GM23338 (cell line): Measurements from ENCODE around the gene ANKRD44. TPM values are rescaled to one million over a fixed set of nuclear protein-coding genes. Genes with fewer than 3 reads are reported as not detected.

Experiments
- ATAC-seq: fragments of 200-7000 bp; cut with Tn5 transposase; 3 replicates; pipeline ENCODE4 v1.9.1; 2020
- DNase-seq: peaks from one replicate; pipeline ENCODE4 v3.0.0-alpha.2; 2015; ENCODE audit warnings: low spot score
- H2AFZ ChIP-seq: fragments of 200-600 bp; sonication (generic); 2 replicates; pipeline ENCODE4 v1.8.0; 2016; ENCODE audit warnings: antibody characterized with exemption, mild to moderate bottlenecking, moderate library complexity
- H3F3A ChIP-seq: fragments of 200-600 bp; sonication (generic); replicated peaks from 2 replicates; pipeline ENCODE4 v1.8.0; 2017; ENCODE audit warnings: antibody characterized with exemption, mixed run types, low read depth
- H3K27ac ChIP-seq: fragments of 200-600 bp; sonication (generic); 2 replicates; pipeline ENCODE4 v1.6.1; 2016; ENCODE audit warnings: low read depth
- H3K27me3 ChIP-seq: fragments of 200-600 bp; sonication (generic); 2 replicates; pipeline ENCODE4 v1.8.0; 2016; ENCODE audit warnings: mild to moderate bottlenecking, mixed run types, moderate library complexity; ENCODE audit not compliant: insufficient read depth
- H3K36me3 ChIP-seq: fragments of 200-600 bp; sonication (generic); 2 replicates; pipeline ENCODE4 v1.8.0; 2016; ENCODE audit warnings: mild to moderate bottlenecking; ENCODE audit not compliant: insufficient read depth
- H3K4me1 ChIP-seq: fragments of 200-600 bp; sonication (generic); 2 replicates; pipeline ENCODE4 v1.8.0; 2016; ENCODE audit warnings: mild to moderate bottlenecking, moderate library complexity; ENCODE audit not compliant: insufficient read depth
- H3K4me2 ChIP-seq: fragments of 200-600 bp; sonication (generic); 2 replicates; pipeline ENCODE4 v1.7.1; 2017; ENCODE audit warnings: mixed run types
- H3K4me3 ChIP-seq: fragments of 200-600 bp; sonication (generic); 2 replicates; pipeline ENCODE4 v1.6.1; 2016; ENCODE audit warnings: mixed run types
- H3K79me2 ChIP-seq: fragments of 200-600 bp; sonication (generic); replicated peaks from 2 replicates; pipeline ENCODE4 v1.8.0; 2017; ENCODE audit warnings: mild to moderate bottlenecking; ENCODE audit not compliant: insufficient read depth
- H3K9me2 ChIP-seq: fragments of 200-600 bp; sonication (generic); 2 replicates; pipeline ENCODE4 v1.8.0; 2017; ENCODE audit not compliant: insufficient read depth
- H4K20me1 ChIP-seq: fragments of 200-600 bp; sonication (generic); replicated peaks from 2 replicates; pipeline ENCODE4 v1.8.0; 2017; ENCODE audit warnings: mild to moderate bottlenecking; ENCODE audit not compliant: insufficient read depth
- H3K27ac Mint-ChIP-seq: 2 replicates; pipeline ENCODE4 v1.8.0; 2020; ENCODE audit warnings: inconsistent platforms, mild to moderate bottlenecking, moderate library complexity, mixed read lengths
- H3K27me3 Mint-ChIP-seq: 3 replicates; pipeline ENCODE4 v1.8.0; 2022; ENCODE audit warnings: low read depth, mild to moderate bottlenecking, moderate library complexity, mixed read lengths, inconsistent platforms; ENCODE audit not compliant: insufficient read depth, poor library complexity
- H3K36me3 Mint-ChIP-seq: 3 replicates; pipeline ENCODE4 v1.8.0; 2021; ENCODE audit warnings: low read depth, mild to moderate bottlenecking, inconsistent platforms, moderate library complexity, mixed read lengths
- H3K4me1 Mint-ChIP-seq: 3 replicates; pipeline ENCODE4 v1.8.0; 2020; ENCODE audit warnings: mild to moderate bottlenecking, inconsistent platforms, mixed read lengths
- H3K4me3 Mint-ChIP-seq: 3 replicates; pipeline ENCODE4 v1.8.0; 2021; ENCODE audit warnings: moderate library complexity, mild to moderate bottlenecking, inconsistent platforms, mixed read lengths
- H3K9me3 Mint-ChIP-seq: 3 replicates; pipeline ENCODE4 v1.8.0; 2020; ENCODE audit warnings: moderate library complexity, mild to moderate bottlenecking, inconsistent platforms, mixed read lengths
- CREB1 ChIP-seq: fragments of 250-450 bp; sonication (Bioruptor Pico); IDR thresholded peaks from 2 replicates; pipeline ENCODE4 v1.5.0; 2020; ENCODE audit warnings: low read depth, mild to moderate bottlenecking, moderate library complexity
- ETS1 ChIP-seq: IDR thresholded peaks from 2 replicates; pipeline ENCODE4 v1.6.1; 2016; ENCODE audit warnings: antibody characterized with exemption
- EZH2 ChIP-seq: fragments of 200-600 bp; sonication (generic); IDR thresholded peaks from one replicate; pipeline ENCODE4 v1.8.0; 2017; ENCODE audit warnings: antibody characterized with exemption, mild to moderate bottlenecking, low read depth; ENCODE audit not compliant: unreplicated experiment
- POLR2AphosphoS5 ChIP-seq: IDR thresholded peaks from 2 replicates; pipeline ENCODE4 v1.6.1; 2016; ENCODE audit warnings: antibody characterized with exemption, low read depth
- STAT1 ChIP-seq: IDR thresholded peaks from one replicate; pipeline ENCODE4 v1.6.1; 2016; ENCODE audit warnings: antibody characterized with exemption; ENCODE audit not compliant: unreplicated experiment
- ZNF114 ChIP-seq: fragments of 250-450 bp; sonication (Bioruptor Pico); IDR thresholded peaks from 2 replicates; pipeline ENCODE4 v1.5.0; 2020; ENCODE audit warnings: mild to moderate bottlenecking, moderate library complexity
- ZNF462 ChIP-seq: fragments of 250-450 bp; sonication (Bioruptor Pico); IDR thresholded peaks from 2 replicates; pipeline ENCODE4 v1.5.0; 2020; ENCODE audit warnings: mild to moderate bottlenecking, moderate library complexity
- polyA plus RNA-seq: library from polyadenylated mRNA; unstranded; fragments of >200 nt; fragmentation: Nextera tagmentation; extraction: Ambion mirVana; gene quantifications from 2 replicates; pipeline ENCODE4 v1.2.1, GENCODE V29; 2016
- total RNA-seq: library from RNA; depleted of rRNA; stranded (reverse); fragments of >200 nt; shearing (Covaris generic); gene quantifications from 2 replicates; pipeline ENCODE4 v1.2.3, GENCODE V29; 2014

ANKRD44 gene
- total and polyA plus RNA-seq, 2 experiments from 2014 or later = 0.44 to 0.56 TPM

GRCh38 chr2:196956069-196956468 is 354.5 kb downstream of the ANKRD44 start:
- peaks cover 42% of the 10 kb centered on the region for H3K4me1 Mint-ChIP-seq
- TF ChIP-seq ETS1 = no peak
- TF ChIP-seq ZNF114 = no peak
- no peak for TF ChIP-seq POLR2AphosphoS5
- no peak for TF ChIP-seq STAT1
- TF ChIP-seq ZNF462 (CRISPR knock-in tag) = no peak
- no peak for TF ChIP-seq CREB1
- no peak for TF ChIP-seq EZH2
- ATAC-seq = peak; percentile 32; the same call in 2 of the 3 replicates
- no peaks in the 10 kb centered on the region for H3K9me2 ChIP-seq
- no peak overlapping the region for H3K27ac ChIP-seq
- H3K36me3 Mint-ChIP-seq = no peaks in the 10 kb centered on the region
- H2AFZ ChIP-seq = peak overlapping the region; percentile 14; the same call in 1 of the 2 replicates
- H4K20me1 ChIP-seq = no peaks in the 10 kb centered on the region
- H3K4me3 ChIP-seq = no peak overlapping the region
- H3K4me3 Mint-ChIP-seq = no peak overlapping the region
- no peaks in the 10 kb centered on the region for H3K27me3 ChIP-seq
- H3K4me1 ChIP-seq = peaks cover 36% of the 10 kb centered on the region
- peak overlapping the region; percentile 48; the same call in 1 of the 2 replicates for H3K4me2 ChIP-seq
- no peaks in the 10 kb centered on the region for H3K79me2 ChIP-seq
- no peak for DNase-seq
- peak overlapping the region; percentile 31; the same call in 1 of the 2 replicates for H3K27ac Mint-ChIP-seq
- H3F3A ChIP-seq = no peaks in the 10 kb centered on the region
- H3K36me3 ChIP-seq = no peaks in the 10 kb centered on the region
- no peaks in the 10 kb centered on the region; the same call in 2 of the 3 replicates for H3K9me3 Mint-ChIP-seq
- peaks cover 1% of the 10 kb centered on the region for H3K27me3 Mint-ChIP-seq
